Loucy (cell line): ENCODE results near the gene MPRIP.

Experiments used
- EZH2phosphoT487 ChIP-seq: fragments of 200-600 bp; IDR thresholded peaks from 2 replicates; pipeline ENCODE4 v1.6.1; 2018; ENCODE audit warnings: antibody characterized with exemption, mild to moderate bottlenecking, moderate library complexity, borderline replicate concordance
- TF ChIP-seq, protein P1 (sequence below): fragments of 200-600 bp; sonication (generic); conservative IDR thresholded peaks from 2 replicates; pipeline ENCODE4 v1.5.1; 2014; ENCODE audit warnings: mild to moderate bottlenecking, antibody characterized with exemption, low read length

DNA sequence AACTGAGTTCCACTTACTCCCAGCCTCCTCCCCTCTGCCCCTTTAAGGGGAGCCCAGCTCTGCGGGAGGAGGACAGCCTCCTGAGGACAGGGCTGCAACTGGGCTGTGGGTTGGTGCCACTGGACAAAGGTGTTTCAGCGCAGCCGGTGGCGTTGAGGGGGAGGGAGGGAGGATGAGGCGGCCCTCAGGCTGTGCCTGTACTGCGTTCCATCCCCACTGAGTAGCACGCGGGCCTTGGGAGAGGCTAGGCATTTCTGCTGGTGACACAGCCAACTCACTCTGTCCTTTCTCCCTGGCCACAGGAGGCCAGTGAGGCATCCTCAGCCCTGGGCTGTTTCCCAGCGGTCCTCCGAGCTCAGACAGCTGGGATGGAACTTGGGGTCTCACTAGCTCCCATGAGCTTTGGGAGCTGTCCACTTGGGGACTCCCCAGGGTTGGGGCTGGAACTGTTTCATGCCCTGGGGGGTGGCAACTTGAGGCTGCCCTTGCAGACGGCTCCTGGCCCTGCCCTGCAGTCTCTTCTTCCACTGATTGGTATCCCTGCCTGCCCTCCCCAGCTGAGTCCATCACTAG, 70.5 kb downstream of the MPRIP start:
- TF ChIP-seq, protein P1, sequence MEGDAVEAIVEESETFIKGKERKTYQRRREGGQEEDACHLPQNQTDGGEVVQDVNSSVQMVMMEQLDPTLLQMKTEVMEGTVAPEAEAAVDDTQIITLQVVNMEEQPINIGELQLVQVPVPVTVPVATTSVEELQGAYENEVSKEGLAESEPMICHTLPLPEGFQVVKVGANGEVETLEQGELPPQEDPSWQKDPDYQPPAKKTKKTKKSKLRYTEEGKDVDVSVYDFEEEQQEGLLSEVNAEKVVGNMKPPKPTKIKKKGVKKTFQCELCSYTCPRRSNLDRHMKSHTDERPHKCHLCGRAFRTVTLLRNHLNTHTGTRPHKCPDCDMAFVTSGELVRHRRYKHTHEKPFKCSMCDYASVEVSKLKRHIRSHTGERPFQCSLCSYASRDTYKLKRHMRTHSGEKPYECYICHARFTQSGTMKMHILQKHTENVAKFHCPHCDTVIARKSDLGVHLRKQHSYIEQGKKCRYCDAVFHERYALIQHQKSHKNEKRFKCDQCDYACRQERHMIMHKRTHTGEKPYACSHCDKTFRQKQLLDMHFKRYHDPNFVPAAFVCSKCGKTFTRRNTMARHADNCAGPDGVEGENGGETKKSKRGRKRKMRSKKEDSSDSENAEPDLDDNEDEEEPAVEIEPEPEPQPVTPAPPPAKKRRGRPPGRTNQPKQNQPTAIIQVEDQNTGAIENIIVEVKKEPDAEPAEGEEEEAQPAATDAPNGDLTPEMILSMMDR, result no peak
- no peak for TF ChIP-seq EZH2phosphoT487
